ENCODE data around the gene SGK1. TPM values are rescaled to one million over a fixed set of nuclear protein-coding genes. Genes with fewer than 3 reads are reported as not detected.

SGK1 gene
- total RNA-seq, 1 experiment from 2014 or later, result 7.8 TPM

- Histone ChIP-seq H4K20me1 (ENCODE audit: control insufficient read depth, insufficient read depth, insufficient read length) (no peaks in the 10 kb centered on the region), H3K9ac (ENCODE audit: extremely low read depth, insufficient read length, low read length) (no peak overlapping the region), H3K79me1 (ENCODE audit: insufficient read depth, low read depth, low read length, poor library complexity, severe bottlenecking) (no peaks in the 10 kb centered on the region), H3K56ac (ENCODE audit: insufficient read length, low read depth, low read length) (no peak overlapping the region), H2BK12ac (ENCODE audit: insufficient read length, low read depth, low read length) (no peak overlapping the region), H2BK15ac (ENCODE audit: low read depth, low read length) (no peak overlapping the region), H2BK20ac (ENCODE audit: low read depth, low read length, poor library complexity, severe bottlenecking) (no peak overlapping the region), H3K27ac (ENCODE audit: insufficient read length, low read depth, low read length) (no peak overlapping the region), H3K23ac (ENCODE audit: insufficient read length, low read depth, low read length) (no peak overlapping the region), H3K14ac (ENCODE audit: insufficient read depth, low read length) (no peak overlapping the region), H4K5ac (ENCODE audit: insufficient read length, low read depth, low read length) (no peak overlapping the region), H4K8ac (replicated peaks; ENCODE audit: insufficient read length, low read depth, low read length) (no peak overlapping the region), H3K79me2 (ENCODE audit: insufficient read depth, low read length) (no peaks in the 10 kb centered on the region), H2BK120ac (ENCODE audit: low read depth, low read length, poor library complexity, severe bottlenecking) (no peak overlapping the region), H3K4ac (ENCODE audit: low read depth, low read length) (no peak overlapping the region), H2BK5ac (ENCODE audit: insufficient read length, low read length) (no peak overlapping the region), H3K9me3 (ENCODE audit: control insufficient read depth, low read depth, low read length) (no peaks in the 10 kb centered on the region), H4K91ac (ENCODE audit: insufficient read length, low read depth, low read length) (no peak overlapping the region), H3K23me2 (ENCODE audit: insufficient read length, low read depth, low read length, poor library complexity, severe bottlenecking) (no peaks in the 10 kb centered on the region), H3K4me1 (ENCODE audit: insufficient read depth, low read length) (peaks cover 14% of the 10 kb centered on the region), H3K4me2 (ENCODE audit: insufficient read depth, insufficient read length, low read length) (no peak overlapping the region), H3T11ph (ENCODE audit: low read length) (no peak overlapping the region), H3K18ac (ENCODE audit: insufficient read length, low read depth, low read length) (no peak overlapping the region), H2AFZ (ENCODE audit: low read length) (no peak overlapping the region), H3K27me3 (ENCODE audit: insufficient read depth, low read length) (no peaks in the 10 kb centered on the region), H2AK5ac (ENCODE audit: insufficient read length, low read length) (no peak overlapping the region)
- no peak for DNase-seq
- WGBS (ENCODE audit: extremely low coverage, insufficient read length, low lambda C conversion rate), result no CpG with 5 or more reads among the region's 2 CpGs
- Mint-ChIP-seq H3K4me1 (peaks cover 19 to 21% of the 10 kb centered on the region in 2 experiments), H3K4me3 (no peak overlapping the region), H3K9me3 (no peaks in the 10 kb centered on the region; a peak in 1 of 5 replicates), H3K27me3 (ENCODE audit: low read depth) (no peaks in the 10 kb centered on the region), H3K36me3 (ENCODE audit: insufficient read depth in 1 of 3, low read depth in 3 of 3) (no peaks in the 10 kb centered on the region), H3K27ac (no peak overlapping the region)
- TF ChIP-seq, protein P1, sequence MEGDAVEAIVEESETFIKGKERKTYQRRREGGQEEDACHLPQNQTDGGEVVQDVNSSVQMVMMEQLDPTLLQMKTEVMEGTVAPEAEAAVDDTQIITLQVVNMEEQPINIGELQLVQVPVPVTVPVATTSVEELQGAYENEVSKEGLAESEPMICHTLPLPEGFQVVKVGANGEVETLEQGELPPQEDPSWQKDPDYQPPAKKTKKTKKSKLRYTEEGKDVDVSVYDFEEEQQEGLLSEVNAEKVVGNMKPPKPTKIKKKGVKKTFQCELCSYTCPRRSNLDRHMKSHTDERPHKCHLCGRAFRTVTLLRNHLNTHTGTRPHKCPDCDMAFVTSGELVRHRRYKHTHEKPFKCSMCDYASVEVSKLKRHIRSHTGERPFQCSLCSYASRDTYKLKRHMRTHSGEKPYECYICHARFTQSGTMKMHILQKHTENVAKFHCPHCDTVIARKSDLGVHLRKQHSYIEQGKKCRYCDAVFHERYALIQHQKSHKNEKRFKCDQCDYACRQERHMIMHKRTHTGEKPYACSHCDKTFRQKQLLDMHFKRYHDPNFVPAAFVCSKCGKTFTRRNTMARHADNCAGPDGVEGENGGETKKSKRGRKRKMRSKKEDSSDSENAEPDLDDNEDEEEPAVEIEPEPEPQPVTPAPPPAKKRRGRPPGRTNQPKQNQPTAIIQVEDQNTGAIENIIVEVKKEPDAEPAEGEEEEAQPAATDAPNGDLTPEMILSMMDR (conservative IDR thresholded peaks at IDR 0.05), result no peak
Observed at GRCh38 chr6:134186355-134186754, 131.6 kb downstream of the SGK1 start.
